ENCODE data around the gene GYS1.
A peak's percentile ranks its signal among the peaks of the same experiment; 100 is the strongest.
"Not testable (repeated sequence)": the region's sequence is repeated elsewhere in the genome, so short reads cannot be mapped to it uniquely, and the experiment has no call there.

The GYS1 gene

DNA sequence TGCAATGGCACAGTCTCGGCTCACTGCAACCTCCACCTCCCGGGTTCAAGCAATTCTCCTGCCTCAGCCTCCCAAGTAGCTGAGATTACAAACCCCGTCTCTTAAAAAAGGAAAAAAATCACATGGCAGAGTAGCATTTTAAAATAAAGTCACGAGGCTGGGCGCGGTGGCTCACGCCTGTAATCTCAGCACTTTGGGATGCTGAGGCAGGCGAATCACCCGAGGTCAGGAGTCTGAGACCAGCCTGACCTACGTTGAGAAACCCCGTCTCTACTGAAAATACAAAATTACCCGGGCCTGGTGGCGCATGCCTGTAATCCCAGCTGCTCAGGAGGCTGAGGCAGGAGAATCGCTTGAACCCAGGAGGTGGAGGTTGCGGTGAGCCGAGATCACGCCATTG, 65.4 kb downstream of the GYS1 start:
- not testable (repeated sequence) for H3K4me3 ChIP-seq (ENCODE audit: insufficient read depth in 1 of 2, low read depth in 1 of 2, low read length in 2 of 2); H4K91ac ChIP-seq (ENCODE audit: low read length); DNase-seq; H3K36me3 ChIP-seq (ENCODE audit: control insufficient read depth in 1 of 2, insufficient read depth in 2 of 2, low read depth in 1 of 2, low read length in 2 of 2); H3K79me1 ChIP-seq (replicated peaks; ENCODE audit: low read length, poor library complexity, severe bottlenecking); H3K18ac ChIP-seq (ENCODE audit: low read depth in 1 of 2, low read length in 2 of 2); H3K9me3 ChIP-seq (ENCODE audit: control insufficient read depth, low read length); H2BK120ac ChIP-seq (ENCODE audit: low read depth, low read length); H2BK15ac ChIP-seq (ENCODE audit: low read depth, poor library complexity, severe bottlenecking); H2BK12ac ChIP-seq (ENCODE audit: low read length in 2 of 2); H2AK5ac ChIP-seq (ENCODE audit: low read length, severe bottlenecking); H3K27ac ChIP-seq (ENCODE audit: low read length, poor library complexity, severe bottlenecking); H3K4me1 ChIP-seq (ENCODE audit: control insufficient read depth, insufficient read depth, low read depth, low read length); H3K23ac ChIP-seq (ENCODE audit: low read length in 2 of 2); H3K4me2 ChIP-seq (ENCODE audit: low read length, poor library complexity, severe bottlenecking); H4K8ac ChIP-seq (ENCODE audit: low read length); H3K4ac ChIP-seq (ENCODE audit: low read depth in 1 of 2, low read length in 2 of 2); H2AFZ ChIP-seq (ENCODE audit: low read depth, low read length); H2BK5ac ChIP-seq (ENCODE audit: low read depth, low read length, poor library complexity, severe bottlenecking); H3K27me3 ChIP-seq (ENCODE audit: control insufficient read depth in 1 of 2, insufficient read depth in 1 of 2, low read length in 2 of 2); H3K9ac ChIP-seq (ENCODE audit: low read length); H3K14ac ChIP-seq (ENCODE audit: low read length in 2 of 2)
- 94% methylated on average over 16 of the region's 17 CpGs for WGBS

DNA sequence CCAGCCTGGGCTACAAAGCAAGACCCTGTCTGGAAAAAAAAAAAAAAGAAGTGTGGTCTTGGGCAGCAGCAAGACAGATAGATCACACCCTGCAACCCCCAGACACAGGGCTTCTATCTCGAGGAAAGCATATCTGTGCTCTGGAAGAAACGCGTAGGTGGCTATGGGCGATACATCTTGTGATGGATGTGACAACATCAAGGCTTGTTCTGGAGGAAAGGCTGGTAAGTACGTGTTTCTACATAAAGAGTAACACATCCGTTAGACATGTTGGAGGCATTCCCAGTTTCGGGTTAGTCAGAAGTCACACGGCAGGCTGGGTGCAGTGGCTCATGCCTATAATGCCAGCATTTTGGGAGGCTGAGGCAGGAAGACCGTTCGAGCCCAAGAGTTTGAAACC, 66.2 kb downstream of the GYS1 start:
- 75% methylated on average over 10 of the region's 10 CpGs for WGBS
- Histone ChIP-seq H4K91ac (ENCODE audit: low read length) (no peak overlapping the region), H3K23ac (ENCODE audit: low read length in 2 of 2) (no peak overlapping the region), H2BK12ac (ENCODE audit: low read length in 2 of 2) (no peak overlapping the region), H3K9me3 (ENCODE audit: control insufficient read depth, low read length) (no peaks in the 10 kb centered on the region), H2BK5ac (ENCODE audit: low read depth, low read length, poor library complexity, severe bottlenecking) (no peak overlapping the region), H3K14ac (ENCODE audit: low read length in 2 of 2) (no peak overlapping the region), H3K4me3 (ENCODE audit: insufficient read depth in 1 of 2, low read depth in 1 of 2, low read length in 2 of 2) (no peak overlapping the region), H3K18ac (ENCODE audit: low read depth in 1 of 2, low read length in 2 of 2) (peak overlapping the region in 1 of 2 experiments; percentile 21), H4K8ac (ENCODE audit: low read length) (no peak overlapping the region), H3K4me2 (ENCODE audit: low read length, poor library complexity, severe bottlenecking) (no peak overlapping the region), H3K36me3 (ENCODE audit: control insufficient read depth in 1 of 2, insufficient read depth in 2 of 2, low read depth in 1 of 2, low read length in 2 of 2) (peaks cover 10 to 14% of the 10 kb centered on the region in 2 experiments), H3K9ac (ENCODE audit: low read length) (peak overlapping the region; percentile 67), H3K4ac (ENCODE audit: low read depth in 1 of 2, low read length in 2 of 2) (no peak overlapping the region), H3K4me1 (ENCODE audit: control insufficient read depth, insufficient read depth, low read depth, low read length) (peaks cover 7% of the 10 kb centered on the region), H3K27ac (ENCODE audit: low read length, poor library complexity, severe bottlenecking) (no peak overlapping the region), H2AK5ac (ENCODE audit: low read length, severe bottlenecking) (no peak overlapping the region), H2AFZ (ENCODE audit: low read depth, low read length) (no peak overlapping the region), H2BK120ac (ENCODE audit: low read depth, low read length) (no peak overlapping the region), H2BK15ac (ENCODE audit: low read depth, poor library complexity, severe bottlenecking) (no peak overlapping the region), H3K79me1 (replicated peaks; ENCODE audit: low read length, poor library complexity, severe bottlenecking) (no peaks in the 10 kb centered on the region), H3K27me3 (ENCODE audit: control insufficient read depth in 1 of 2, insufficient read depth in 1 of 2, low read length in 2 of 2) (no peaks in the 10 kb centered on the region)
- DNase-seq: peak; percentile 84

DNA sequence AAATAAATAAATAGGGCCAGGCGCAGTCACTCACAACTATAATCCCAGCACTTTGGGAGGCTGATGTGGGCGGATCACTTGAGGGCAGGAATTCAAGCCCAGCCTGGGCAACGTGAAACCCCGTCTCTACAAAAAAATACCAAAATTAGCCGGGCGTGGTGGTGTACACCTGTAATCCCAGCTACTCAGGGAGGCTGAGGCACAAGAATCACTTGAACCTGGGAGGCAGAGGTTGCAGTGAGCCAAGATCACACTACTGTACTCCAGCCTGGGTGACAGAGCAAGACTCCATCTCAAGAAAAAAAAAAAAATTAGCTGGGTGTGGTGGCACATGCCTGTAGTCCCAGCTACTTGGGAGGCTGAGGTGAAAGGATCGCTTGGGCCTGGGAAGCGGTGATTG, 67.2 kb downstream of the GYS1 start:
- not testable (repeated sequence) for H3K27ac ChIP-seq (ENCODE audit: low read length, poor library complexity, severe bottlenecking); H3K27me3 ChIP-seq (ENCODE audit: control insufficient read depth in 1 of 2, insufficient read depth in 1 of 2, low read length in 2 of 2); H2BK120ac ChIP-seq (ENCODE audit: low read depth, low read length); H3K4me3 ChIP-seq (ENCODE audit: insufficient read depth in 1 of 2, low read depth in 1 of 2, low read length in 2 of 2); H3K9me3 ChIP-seq (ENCODE audit: control insufficient read depth, low read length); H3K14ac ChIP-seq (ENCODE audit: low read length in 2 of 2); H3K23ac ChIP-seq (ENCODE audit: low read length in 2 of 2); H2BK15ac ChIP-seq (ENCODE audit: low read depth, poor library complexity, severe bottlenecking); H3K79me1 ChIP-seq (replicated peaks; ENCODE audit: low read length, poor library complexity, severe bottlenecking); H2BK5ac ChIP-seq (ENCODE audit: low read depth, low read length, poor library complexity, severe bottlenecking); H2BK12ac ChIP-seq (ENCODE audit: low read length in 2 of 2); H3K18ac ChIP-seq (ENCODE audit: low read depth in 1 of 2, low read length in 2 of 2); H3K9ac ChIP-seq (ENCODE audit: low read length); H3K4me1 ChIP-seq (ENCODE audit: control insufficient read depth, insufficient read depth, low read depth, low read length); H3K4ac ChIP-seq (ENCODE audit: low read depth in 1 of 2, low read length in 2 of 2); H2AK5ac ChIP-seq (ENCODE audit: low read length, severe bottlenecking); H2AFZ ChIP-seq (ENCODE audit: low read depth, low read length); H4K8ac ChIP-seq (ENCODE audit: low read length); H3K4me2 ChIP-seq (ENCODE audit: low read length, poor library complexity, severe bottlenecking); DNase-seq; H4K91ac ChIP-seq (ENCODE audit: low read length)
- WGBS: 91% methylated on average over 8 of the region's 8 CpGs
- H3K36me3 ChIP-seq (ENCODE audit: control insufficient read depth in 1 of 2, insufficient read depth in 2 of 2, low read depth in 1 of 2, low read length in 2 of 2): peaks cover 19 to 24% of the 10 kb centered on the region in 2 experiments

DNA sequence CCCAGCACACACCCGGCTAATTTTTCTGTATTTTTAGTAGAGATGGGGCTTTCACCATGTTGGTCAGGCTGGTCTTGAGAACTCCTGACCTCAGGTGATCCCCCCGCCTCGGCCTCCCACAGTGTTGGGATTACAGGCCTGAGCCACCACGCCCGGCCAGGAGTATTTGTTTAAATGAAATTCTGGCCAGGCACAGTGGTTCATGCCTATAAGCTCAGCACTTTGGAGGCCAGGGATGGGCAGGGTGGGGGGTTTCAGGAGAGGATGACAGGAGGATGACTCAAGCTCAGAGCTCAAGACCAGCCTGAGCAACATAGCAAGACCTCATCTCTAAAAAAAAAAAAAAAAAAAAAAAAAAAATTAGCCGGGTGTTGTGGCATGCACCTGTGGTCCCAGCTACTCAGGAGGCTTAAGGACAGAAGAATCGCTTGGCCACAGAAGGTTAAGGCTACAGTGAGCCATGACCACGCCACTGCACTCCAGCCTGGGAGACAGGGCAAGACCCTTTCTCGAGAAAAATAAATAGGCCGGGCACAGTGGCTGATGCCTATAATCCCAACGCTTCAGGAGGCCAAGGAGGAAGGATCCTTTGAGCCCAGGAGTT, 67.8 kb downstream of the GYS1 start:
- Histone ChIP-seq H2AFZ (ENCODE audit: low read depth, low read length) (no peak overlapping the region), H2BK120ac (ENCODE audit: low read depth, low read length) (no peak overlapping the region), H3K14ac (ENCODE audit: low read length in 2 of 2) (no peak overlapping the region), H3K79me1 (replicated peaks; ENCODE audit: low read length, poor library complexity, severe bottlenecking) (no peaks in the 10 kb centered on the region), H3K4me2 (ENCODE audit: low read length, poor library complexity, severe bottlenecking) (no peak overlapping the region), H2BK15ac (ENCODE audit: low read depth, poor library complexity, severe bottlenecking) (no peak overlapping the region), H4K91ac (ENCODE audit: low read length) (no peak overlapping the region), H3K18ac (ENCODE audit: low read depth in 1 of 2, low read length in 2 of 2) (no peak overlapping the region), H3K23ac (ENCODE audit: low read length in 2 of 2) (no peak overlapping the region), H4K8ac (ENCODE audit: low read length) (no peak overlapping the region), H3K27me3 (ENCODE audit: control insufficient read depth in 1 of 2, insufficient read depth in 1 of 2, low read length in 2 of 2) (no peaks in the 10 kb centered on the region), H3K4me3 (ENCODE audit: insufficient read depth in 1 of 2, low read depth in 1 of 2, low read length in 2 of 2) (no peak overlapping the region), H2BK5ac (ENCODE audit: low read depth, low read length, poor library complexity, severe bottlenecking) (no peak overlapping the region), H3K4me1 (ENCODE audit: control insufficient read depth, insufficient read depth, low read depth, low read length) (peaks cover 7% of the 10 kb centered on the region), H2AK5ac (ENCODE audit: low read length, severe bottlenecking) (no peak overlapping the region), H3K9ac (ENCODE audit: low read length) (peak overlapping the region; percentile 54), H3K4ac (ENCODE audit: low read depth in 1 of 2, low read length in 2 of 2) (no peak overlapping the region), H2BK12ac (ENCODE audit: low read length in 2 of 2) (no peak overlapping the region), H3K36me3 (ENCODE audit: control insufficient read depth in 1 of 2, insufficient read depth in 2 of 2, low read depth in 1 of 2, low read length in 2 of 2) (peaks cover 25 to 28% of the 10 kb centered on the region in 2 experiments), H3K9me3 (ENCODE audit: control insufficient read depth, low read length) (no peaks in the 10 kb centered on the region), H3K27ac (ENCODE audit: low read length, poor library complexity, severe bottlenecking) (no peak overlapping the region)
- 84% methylated on average over 10 of the region's 11 CpGs for WGBS
- DNase-seq: no peak

All from mesenchymal stem cell (in vitro differentiated cells and primary cell).